GM12865 (cell line): ENCODE measurements around the gene TSTD1.
"Not testable (repeated sequence)": the region's sequence is repeated elsewhere in the genome, so short reads cannot be mapped to it uniquely, and the experiment has no call there.

Source experiments
- DNase-seq: peaks from one replicate; pipeline ENCODE4 v3.0.0; 2010; ENCODE audit warnings: low read depth
- H3K4me3 ChIP-seq: 2 replicates; pipeline ENCODE4 v1.5.1; 2011; ENCODE audit warnings: mild to moderate bottlenecking, low read depth, low read length, control low read depth
- TF ChIP-seq, protein P1 (sequence below): IDR thresholded peaks from 2 replicates; pipeline ENCODE4 v1.5.1; 2011; ENCODE audit warnings: low read length, control low read depth, low read depth, inconsistent platforms; ENCODE audit not compliant: insufficient read depth; ENCODE audit errors: missing control alignments

TSTD1 gene

DNA sequence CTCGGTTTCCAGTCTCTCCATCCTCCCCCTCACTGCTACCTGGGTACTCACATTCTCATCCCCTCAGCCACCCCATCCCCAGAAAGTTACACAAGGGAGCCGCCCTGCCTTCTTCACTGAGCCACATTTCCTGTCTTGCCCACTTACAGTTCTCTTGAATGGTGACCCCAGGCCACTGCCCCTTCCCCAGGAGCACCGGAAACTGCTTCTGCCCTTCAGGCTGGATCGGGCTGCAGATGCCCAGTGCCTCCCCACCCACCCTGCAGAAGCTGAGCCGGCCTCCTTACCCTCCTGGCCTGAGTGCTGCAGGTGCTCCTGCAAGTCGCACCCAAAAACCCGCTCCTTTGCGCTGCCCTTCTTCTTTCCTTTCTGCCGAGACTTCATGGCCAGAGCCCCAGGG is 30.5 kb upstream of the TSTD1 start:
- peak; percentile 37 for DNase-seq
- peak overlapping the region; percentile 90 for H3K4me3 ChIP-seq
- TF ChIP-seq, protein P1, sequence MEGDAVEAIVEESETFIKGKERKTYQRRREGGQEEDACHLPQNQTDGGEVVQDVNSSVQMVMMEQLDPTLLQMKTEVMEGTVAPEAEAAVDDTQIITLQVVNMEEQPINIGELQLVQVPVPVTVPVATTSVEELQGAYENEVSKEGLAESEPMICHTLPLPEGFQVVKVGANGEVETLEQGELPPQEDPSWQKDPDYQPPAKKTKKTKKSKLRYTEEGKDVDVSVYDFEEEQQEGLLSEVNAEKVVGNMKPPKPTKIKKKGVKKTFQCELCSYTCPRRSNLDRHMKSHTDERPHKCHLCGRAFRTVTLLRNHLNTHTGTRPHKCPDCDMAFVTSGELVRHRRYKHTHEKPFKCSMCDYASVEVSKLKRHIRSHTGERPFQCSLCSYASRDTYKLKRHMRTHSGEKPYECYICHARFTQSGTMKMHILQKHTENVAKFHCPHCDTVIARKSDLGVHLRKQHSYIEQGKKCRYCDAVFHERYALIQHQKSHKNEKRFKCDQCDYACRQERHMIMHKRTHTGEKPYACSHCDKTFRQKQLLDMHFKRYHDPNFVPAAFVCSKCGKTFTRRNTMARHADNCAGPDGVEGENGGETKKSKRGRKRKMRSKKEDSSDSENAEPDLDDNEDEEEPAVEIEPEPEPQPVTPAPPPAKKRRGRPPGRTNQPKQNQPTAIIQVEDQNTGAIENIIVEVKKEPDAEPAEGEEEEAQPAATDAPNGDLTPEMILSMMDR, result no peak

DNA sequence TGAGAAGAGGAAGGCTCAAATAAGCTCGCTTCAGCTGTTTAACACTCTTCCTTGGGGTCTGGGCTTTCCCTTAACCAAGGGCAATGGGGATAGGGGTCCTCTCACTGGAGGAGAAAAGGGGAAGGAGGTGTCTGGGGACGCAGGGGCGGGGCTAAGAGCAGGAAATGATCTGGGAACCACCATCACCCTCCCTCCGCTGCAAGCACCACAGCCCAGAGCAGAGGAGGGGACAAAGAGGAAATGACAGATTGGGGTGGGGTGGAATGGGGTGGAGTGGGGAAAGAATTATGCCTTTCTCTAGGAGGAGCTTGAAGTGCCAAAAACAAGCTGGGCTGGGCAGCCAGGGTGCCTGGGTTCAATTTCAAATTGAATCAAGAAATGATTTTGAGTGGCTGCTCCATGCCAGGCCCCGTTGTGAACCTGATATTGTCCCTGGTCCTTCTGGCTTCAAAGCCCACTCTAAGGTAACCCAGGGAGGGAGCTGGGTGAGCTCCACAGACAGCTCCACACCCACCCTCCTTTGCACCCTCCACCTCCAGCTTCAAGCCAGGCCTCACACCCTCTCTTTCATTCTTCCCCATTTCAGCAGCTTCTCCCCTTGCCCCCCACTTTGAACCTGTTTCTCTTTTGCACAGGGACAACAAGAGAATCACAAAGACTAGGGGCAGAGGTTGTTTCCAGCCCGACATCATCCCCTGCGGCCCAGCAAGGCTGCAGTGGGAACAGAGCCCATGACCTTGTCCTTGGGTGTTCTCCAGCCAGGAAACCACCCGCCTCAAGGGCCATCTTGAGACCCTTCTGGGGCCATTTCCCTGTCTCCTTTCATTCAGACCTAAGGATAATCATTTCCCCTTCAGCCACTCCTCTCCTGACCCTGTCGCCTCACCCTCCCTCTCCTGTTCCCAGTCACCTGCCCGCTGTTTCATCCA is 29.8 kb upstream of the TSTD1 start:
- TF ChIP-seq, protein P1, result no peak
- peak; percentile 90 for DNase-seq
- H3K4me3 ChIP-seq, result peak overlapping the region; percentile 90

DNA sequence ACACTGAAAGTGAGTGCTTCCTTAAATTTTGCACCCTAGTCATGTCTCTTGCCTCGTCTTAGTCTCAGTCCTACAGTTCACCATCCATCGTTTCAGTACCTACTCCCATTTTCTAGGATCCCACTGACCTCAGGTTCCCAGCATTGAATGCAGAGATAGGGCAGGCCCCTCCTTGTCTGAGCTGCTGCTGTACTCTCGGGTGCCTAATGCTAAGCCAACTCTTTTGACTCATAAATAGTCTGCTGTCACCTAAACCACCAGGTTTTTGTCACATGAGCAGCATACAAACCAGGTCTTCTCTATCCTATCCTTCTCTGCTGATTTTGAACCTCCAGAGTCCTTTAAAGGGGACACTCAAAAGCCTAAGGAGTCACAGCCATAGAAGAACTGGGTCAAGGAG is 27.9 kb upstream of the TSTD1 start:
- DNase-seq, result no peak
- no peak overlapping the region for H3K4me3 ChIP-seq
- TF ChIP-seq, protein P1, result no peak

DNA sequence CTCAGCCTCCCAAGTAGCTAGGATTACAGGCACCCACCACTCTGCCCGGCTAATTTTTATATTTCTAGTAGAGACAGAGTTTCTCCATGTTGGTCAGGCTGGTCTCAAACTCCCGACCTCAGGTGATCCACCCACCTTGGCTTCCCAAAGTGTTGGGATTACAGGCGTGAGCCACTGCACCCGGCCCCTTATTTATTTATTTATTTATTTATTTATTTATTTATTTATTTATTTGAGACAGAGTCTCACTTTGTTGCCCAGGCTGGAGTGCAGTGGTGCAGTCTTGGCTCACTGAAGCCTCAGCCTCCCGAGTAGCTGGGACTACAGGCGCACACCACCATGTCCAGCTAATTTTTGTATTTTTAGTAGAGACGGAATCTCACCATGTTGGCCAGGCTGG is 26.9 kb upstream of the TSTD1 start:
- DNase-seq, H3K4me3 ChIP-seq: not testable (repeated sequence)

DNA sequence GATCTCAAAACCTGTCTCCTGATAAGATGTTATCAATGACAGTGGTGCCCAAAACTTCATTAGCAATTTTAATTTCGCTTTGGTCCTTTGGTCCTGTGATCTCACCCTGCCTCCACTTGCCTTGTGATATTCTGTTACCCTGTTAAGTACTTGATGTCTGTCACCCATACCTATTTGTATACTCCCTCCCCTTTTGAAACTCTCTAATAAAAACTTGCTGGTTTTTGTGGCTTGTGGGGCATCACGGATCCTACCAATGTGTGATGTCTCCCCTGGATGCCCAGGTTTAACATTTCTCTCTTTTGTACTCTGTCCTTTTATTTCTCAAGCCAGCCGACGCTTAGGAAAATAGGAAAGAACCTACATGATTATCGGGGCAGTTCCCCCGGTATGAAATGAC is 25.2 kb upstream of the TSTD1 start:
- H3K4me3 ChIP-seq, DNase-seq: not testable (repeated sequence)

DNA sequence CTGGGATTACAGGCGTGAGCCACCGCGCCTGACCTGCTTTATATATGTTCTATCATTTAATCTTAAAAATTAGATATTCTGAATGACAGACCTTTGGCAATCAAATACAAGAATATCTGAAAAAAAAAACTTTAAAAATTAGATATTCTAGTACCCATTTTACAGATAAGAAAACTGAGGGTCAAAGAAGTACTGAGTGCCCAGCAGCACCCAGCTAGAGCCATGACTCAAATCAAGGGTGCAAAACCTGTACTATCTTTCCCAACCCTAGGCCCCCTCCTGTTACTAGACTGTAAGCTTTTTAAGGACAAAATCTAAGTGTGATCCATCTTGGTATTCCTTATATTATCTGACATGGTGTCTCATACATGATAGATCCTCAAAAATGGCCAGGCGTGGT is 22.7 kb upstream of the TSTD1 start:
- no peak for DNase-seq
- no peak overlapping the region for H3K4me3 ChIP-seq

DNA sequence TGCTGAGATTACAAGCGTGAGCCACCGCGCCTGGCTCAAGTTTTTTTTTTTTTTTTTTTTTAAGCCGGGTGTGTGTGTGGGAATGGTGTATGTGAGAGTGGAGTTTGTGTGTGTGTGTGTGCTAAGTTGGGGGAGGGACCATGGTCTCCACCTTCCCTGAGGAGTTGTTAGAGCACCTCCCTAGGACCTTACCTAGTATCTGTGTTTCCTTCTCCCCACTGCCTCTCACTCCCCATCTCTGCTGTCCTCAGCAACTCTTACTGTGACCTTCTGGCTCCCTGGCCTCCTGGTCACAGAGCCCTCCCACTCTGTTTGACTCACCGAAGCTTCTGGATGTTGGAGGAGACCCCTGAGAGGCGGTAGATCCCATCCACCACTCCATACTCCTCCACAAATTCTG is 20.5 kb upstream of the TSTD1 start:
- no peak overlapping the region for H3K4me3 ChIP-seq
- TF ChIP-seq, protein P1, result no peak
- DNase-seq, result no peak

More for the DNA sequence above, 22.7 kb upstream of the TSTD1 start:
- TF ChIP-seq, protein P1, result no peak

DNA sequence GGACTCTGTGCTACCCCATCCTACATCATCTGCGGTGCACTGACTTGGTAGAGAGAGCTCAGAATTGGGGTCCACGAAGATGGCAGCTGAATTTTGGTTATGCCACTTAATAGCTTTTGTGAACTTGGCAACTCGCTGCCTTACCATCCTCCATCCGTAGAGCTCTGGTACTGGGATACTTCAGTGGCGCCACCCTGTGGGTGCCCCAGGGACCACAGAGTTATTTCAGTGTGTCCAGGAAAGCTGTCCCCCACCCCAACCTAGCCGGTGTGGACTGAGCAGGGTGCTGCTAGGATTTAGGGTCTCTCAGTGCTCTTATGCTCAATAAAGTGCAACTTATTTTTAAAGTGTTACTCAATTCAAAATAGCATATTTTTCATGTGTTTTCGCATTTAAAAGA is 16.0 kb upstream of the TSTD1 start:
- TF ChIP-seq, protein P1, result no peak
- no peak overlapping the region for H3K4me3 ChIP-seq
- no peak for DNase-seq
